GM12878 (cell line): ENCODE results near the gene TJP1. TPM values are rescaled to one million over a fixed set of nuclear protein-coding genes. Genes with fewer than 3 reads are reported as not detected.

Experiments
- ATAC-seq: fragments of 200-7000 bp; cut with Tn5 transposase; 3 replicates; pipeline ENCODE4 v1.9.1; 2020; ENCODE audit warnings: mild to moderate bottlenecking, moderate library complexity
- BruUV-seq: library from RNA; stranded (reverse); fragments of 400-500 nt; replicated peaks from 2 replicates; lab custom pipeline; 2021; lab: Mats Ljungman, UMichigan
- CTCF ChIA-PET: fragments of 300-600 bp; sonication (Branson Sonifier 250); formaldehyde crosslinking; extraction: SDS; loops from one replicate; lab custom pipeline; 2021; ENCODE audit warnings: inconsistent platforms; lab: Yijun Ruan, JAX
- POLR2A ChIA-PET: fragments of 350-600 bp; formaldehyde crosslinking; extraction: SDS; loops from one replicate; lab custom pipeline; 2021; ENCODE audit warnings: inconsistent platforms; lab: Charles Lee
- RAD21 ChIA-PET: fragments of 300-600 bp; sonication (Branson Sonifier 250); formaldehyde crosslinking; loops from one replicate; lab custom pipeline; 2023; ENCODE audit warnings: antibody characterized with exemption; ENCODE audit not compliant: unreplicated experiment; lab: Charles Lee
- SMC1A ChIA-PET: fragments of 300-600 bp; sonication (Branson Sonifier 250); formaldehyde crosslinking; loops from one replicate; lab custom pipeline; 2023; ENCODE audit not compliant: unreplicated experiment, uncharacterized antibody; lab: Charles Lee
- DNase-seq: peaks from one replicate; pipeline ENCODE4 v3.0.0-alpha.2; 2011; ENCODE audit warnings: low read depth, low spot score
- FAIRE-seq: peaks from 3 replicates; lab custom pipeline; 2011; peaks lifted over from hg19 to GRCh38; lab: Jason Lieb, UNC
- H2AFZ ChIP-seq: 2 replicates; pipeline ENCODE4 v1.6.0; 2011; ENCODE audit warnings: low read depth, low read length, control low read depth; ENCODE audit not compliant: control insufficient read depth
- H3K27ac ChIP-seq: 2 replicates; pipeline ENCODE4 v1.5.1; 2011; ENCODE audit warnings: control low read depth; ENCODE audit not compliant: control insufficient read depth, insufficient read depth
- H3K27me3 ChIP-seq, 2 experiments: replicated peaks in 1 of 2; 2 replicates each; pipeline versions ENCODE4 v1.6.0 to v1.6.1; 2011; ENCODE audit warnings: low read length in 1 of 2; ENCODE audit not compliant: control insufficient read depth in 2 of 2, insufficient read depth in 2 of 2
- H3K36me3 ChIP-seq, 2 experiments: 2 replicates each; pipeline ENCODE4 v1.5.1; 2011; ENCODE audit warnings: low read length in 1 of 2; ENCODE audit not compliant: control insufficient read depth in 2 of 2, insufficient read depth in 2 of 2
- H3K4me1 ChIP-seq: 2 replicates; pipeline ENCODE4 v1.6.1; 2011; ENCODE audit warnings: mild to moderate bottlenecking, low read length, moderate library complexity, mixed read lengths; ENCODE audit not compliant: control insufficient read depth, insufficient read depth
- H3K4me2 ChIP-seq: 2 replicates; pipeline ENCODE4 v1.6.0; 2011; ENCODE audit warnings: control low read depth; ENCODE audit not compliant: control insufficient read depth, insufficient read depth
- H3K4me3 ChIP-seq: fragments of 200-600 bp; sonication (generic); 2 replicates; pipeline ENCODE4 v1.5.1; 2016
- H3K79me2 ChIP-seq: 2 replicates; pipeline ENCODE4 v1.6.0; 2011; ENCODE audit warnings: low read length; ENCODE audit not compliant: control insufficient read depth, insufficient read depth
- H3K9ac ChIP-seq: 2 replicates; pipeline ENCODE4 v1.8.0; 2011; ENCODE audit warnings: low read length, control low read depth, mixed read lengths; ENCODE audit not compliant: control insufficient read depth, insufficient read depth
- H3K9me3 ChIP-seq: replicated peaks from 3 replicates; pipeline ENCODE4 v1.5.1; 2011; ENCODE audit warnings: mild to moderate bottlenecking, low read length; ENCODE audit not compliant: control insufficient read depth, insufficient read depth
- H4K20me1 ChIP-seq: 2 replicates; pipeline ENCODE4 v1.6.0; 2011; ENCODE audit not compliant: control insufficient read depth, insufficient read depth
- CBFB ChIP-seq: IDR thresholded peaks from 2 replicates; pipeline ENCODE4 v1.6.1; 2016; ENCODE audit warnings: antibody characterized with exemption, low read depth
- CEBPB ChIP-seq, 2 experiments: fragments of 150-350 bp in 1 of 2; IDR thresholded peaks; 2 replicates each; pipeline ENCODE4 v1.6.1; 2012 to 2014; ENCODE audit warnings: low read depth in 2 of 2, low read length in 2 of 2, borderline replicate concordance in 1 of 2, inconsistent platforms in 1 of 2
- ETV6 ChIP-seq, 2 experiments: fragments of 450-650 bp in 1 of 2; IDR thresholded peaks in 1 of 2; conservative IDR thresholded peaks in 1 of 2; 2 replicates each; pipeline ENCODE4 v1.6.1; 2014; ENCODE audit warnings: antibody characterized with exemption in 1 of 2, borderline replicate concordance in 1 of 2, low read depth in 1 of 2, mild to moderate bottlenecking in 1 of 2, moderate library complexity in 1 of 2
- FOXK2 ChIP-seq: fragments of 450-650 bp; IDR thresholded peaks from 2 replicates; pipeline ENCODE4 v1.6.1; 2017; ENCODE audit warnings: mild to moderate bottlenecking, moderate library complexity
- HCFC1 ChIP-seq: fragments of 150-350 bp; IDR thresholded peaks from 2 replicates; pipeline ENCODE4 v1.6.1; 2014; ENCODE audit warnings: low read length
- HDAC2 ChIP-seq: fragments of 200-600 bp; sonication (generic); IDR thresholded peaks from 2 replicates; pipeline ENCODE4 v1.6.1; 2017
- HDGF ChIP-seq: fragments of 450-650 bp; IDR thresholded peaks from 2 replicates; pipeline ENCODE4 v1.6.1; 2016; ENCODE audit warnings: antibody characterized with exemption
- IKZF2 ChIP-seq, 2 experiments: fragments of 450-650 bp; IDR thresholded peaks; 2 replicates each; pipeline ENCODE4 v1.6.1; 2017; ENCODE audit warnings: mild to moderate bottlenecking in 2 of 2, moderate library complexity in 2 of 2
- KDM1A ChIP-seq: fragments of 200-600 bp; sonication (generic); IDR thresholded peaks from 2 replicates; pipeline ENCODE4 v1.6.1; 2016; ENCODE audit warnings: borderline replicate concordance
- NR2F1 ChIP-seq: fragments of 450-650 bp; conservative IDR thresholded peaks from 2 replicates; pipeline ENCODE4 v1.6.1; 2017; ENCODE audit warnings: mild to moderate bottlenecking
- PKNOX1 ChIP-seq: fragments of 450-650 bp; IDR thresholded peaks from 2 replicates; pipeline ENCODE4 v1.6.1; 2016; ENCODE audit warnings: mild to moderate bottlenecking
- SMAD1 ChIP-seq: fragments of 450-650 bp; IDR thresholded peaks from 2 replicates; pipeline ENCODE4 v1.6.1; 2018; ENCODE audit warnings: mild to moderate bottlenecking, low read depth; ENCODE audit not compliant: partially characterized antibody
- TCF3 ChIP-seq: IDR thresholded peaks from 2 replicates; pipeline ENCODE4 v1.6.1; 2012; ENCODE audit warnings: low read depth, mild to moderate bottlenecking, low read length, borderline replicate concordance; ENCODE audit not compliant: insufficient read depth
- USF2 ChIP-seq: IDR thresholded peaks from 2 replicates; pipeline ENCODE4 v1.6.1; 2011; ENCODE audit warnings: low read depth, low read length, improper control_type of control experiment, borderline replicate concordance
- ZNF207 ChIP-seq: fragments of 450-650 bp; IDR thresholded peaks from 2 replicates; pipeline ENCODE4 v1.6.1; 2014; ENCODE audit warnings: antibody characterized with exemption, mild to moderate bottlenecking, borderline replicate concordance
- ZZZ3 ChIP-seq: IDR thresholded peaks from 2 replicates; pipeline ENCODE4 v1.6.1; 2011; ENCODE audit warnings: low read depth; ENCODE audit not compliant: control insufficient read depth, insufficient read length
- WGBS: methylation state at CpG from one replicate; pipeline ENCODE4 v1.1.6; 2016; ENCODE audit warnings: low lambda C conversion rate; ENCODE audit not compliant: insufficient replicate concordance, insufficient coverage; ENCODE audit errors: missing lambda C conversion rate; 5-methylcytosine and 5-hydroxymethylcytosine counted together
- in situ Hi-C: fragments of 300-500 bp; cut with MboI; formaldehyde crosslinking; loops from 9 replicates; pipeline ENCODE4 v1.14.3; 2018; ENCODE audit warnings: mixed read lengths
- intact Hi-C: fragments of 100-400 bp; cut with micrococcal nuclease; formaldehyde crosslinking; loops from one replicate; pipeline ENCODE4 v1.14.2; 2022; ENCODE audit not compliant: unreplicated experiment
- polyA plus RNA-seq, 11 experiments: library from polyadenylated mRNA; depleted of rRNA in 4 of 11; unstranded in 6 of 11; stranded (reverse) in 5 of 11; fragments of >200 nt; fragmentation: Nextera tagmentation in 4 of 11; fragmentation: Illumina TruSeq in 1 of 11; extraction: Ambion mirVana in 4 of 11; extraction: Trizol in 1 of 11; gene quantifications; 1 replicate in 1 of 11; 2 replicates in 10 of 11; pipeline versions ENCODE4 v1.2.1 to v1.2.3, GENCODE V29; 2011 to 2016; ENCODE audit warnings: inconsistent platforms in 2 of 11, missing spikeins in 2 of 11, low read depth in 1 of 11
- total RNA-seq, 4 experiments: library from RNA; depleted of rRNA in 3 of 4; stranded (reverse); fragments of >200 nt in 3 of 4; fragmentation: Illumina TruSeq in 1 of 4; extraction: Trizol in 1 of 4; gene quantifications; 2 replicates each; pipeline versions ENCODE4 v1.2.1 to v1.2.3, GENCODE V29; 2013 to 2021

The TJP1 gene
- total and polyA plus RNA-seq, 10 of the 15 experiments (the other 5 are each of a cell fraction or from before 2014, with no cell fraction given): 0.01 to 0.49 (median 0.08) TPM; not detected in 7

- Histone ChIP-seq H3K36me3 (no peaks in the 10 kb centered on the region), H3K27ac (no peak overlapping the region), H3K9me3 (no peaks in the 10 kb centered on the region; the same call in 2 of the 3 replicates), H4K20me1 (no peaks in the 10 kb centered on the region), H3K4me2 (no peak overlapping the region), H3K79me2 (no peaks in the 10 kb centered on the region), H3K27me3 (peaks cover 0 to 7% of the 10 kb centered on the region in 2 experiments; a peak in 2 of 4 replicates), H2AFZ (no peak overlapping the region), H3K4me1 (no peaks in the 10 kb centered on the region), H3K9ac (no peak overlapping the region), H3K4me3 (no peak overlapping the region)
- ChIA-PET RAD21 (no interaction called here), SMC1A (no interaction called here), CTCF (no interaction called here), POLR2A (no interaction called here)
- ATAC-seq: no peak
- no peak for DNase-seq
- in situ Hi-C loops (no loop called here), intact Hi-C loops (loop anchor here (10.0 kb wide), 1 partner anchor 62 kb away; no protein-coding TSS in a partner anchor)
- no peak for FAIRE-seq
- no TSS peak for BruUV-seq
- 8% methylated on average over 8 of the region's 8 CpGs for WGBS
- no peak for TF ChIP-seq HDGF
- no peak for TF ChIP-seq USF2
- no peak for TF ChIP-seq CEBPB (IDR thresholded peaks at IDR 0.05; ENCODE audit: borderline replicate concordance in 1 of 2, low read depth in 2 of 2, low read length in 2 of 2)
- TF ChIP-seq HDAC2: no peak
- no peak for TF ChIP-seq NR2F1
- TF ChIP-seq ZNF207: no peak
- TF ChIP-seq ETV6 (conservative IDR thresholded peaks at IDR 0.05 in 1 of 2, IDR thresholded peaks at IDR 0.05 in 1 of 2; ENCODE audit: borderline replicate concordance in 1 of 2, low read depth in 1 of 2): no peak
- no peak for TF ChIP-seq IKZF2 (IDR thresholded peaks at IDR 0.05)
- TF ChIP-seq CBFB: no peak
- no peak for TF ChIP-seq ZZZ3
- TF ChIP-seq HCFC1: no peak
- no peak for TF ChIP-seq KDM1A
- no peak for TF ChIP-seq SMAD1
- no peak for TF ChIP-seq PKNOX1
- no peak for TF ChIP-seq FOXK2
- no peak for TF ChIP-seq TCF3
Observed at GRCh38 chr15:29826908-29827820, 4.9 kb upstream of the TJP1 start.
